Measurements from ENCODE around the gene NCK1. TPM values are rescaled to one million over a fixed set of nuclear protein-coding genes. Genes with fewer than 3 reads are reported as not detected.

Gene NCK1
- total RNA-seq, 1 experiment from 2014 or later, result 15.3 TPM

DNA sequence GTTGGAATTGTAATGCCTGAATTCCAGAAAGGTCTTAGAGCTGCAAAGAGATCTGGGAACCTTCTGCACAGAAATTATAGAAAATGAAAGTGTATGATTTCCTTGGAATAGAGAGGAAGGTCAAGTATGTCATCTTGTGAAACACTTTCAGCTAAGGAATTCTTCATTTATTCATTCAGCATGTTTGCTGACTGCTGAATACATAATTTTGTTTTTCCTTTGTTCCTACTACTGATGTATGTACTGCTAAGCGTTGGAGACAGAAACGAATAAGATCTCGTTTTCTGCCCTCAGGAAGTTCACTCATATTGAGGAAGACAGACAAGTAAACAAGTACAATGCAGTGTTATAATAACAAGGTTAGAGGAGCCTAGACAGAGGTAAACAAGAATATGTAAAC, 81.4 kb downstream of the NCK1 start:
- Histone ChIP-seq H3K4me2 (ENCODE audit: low read length) (no peak overlapping the region), H3K36me3 (ENCODE audit: low read depth, low read length) (peaks cover 5% of the 10 kb centered on the region; the same call in 1 of the 2 replicates), H4K20me1 (ENCODE audit: low read length) (no peaks in the 10 kb centered on the region), H3K9me3 (ENCODE audit: low read length) (no peaks in the 10 kb centered on the region), H3K9ac (ENCODE audit: low read length) (no peak overlapping the region), H3K4me3 (ENCODE audit: low read length) (no peak overlapping the region), H3K27ac (ENCODE audit: low read length) (no peak overlapping the region), H3K79me2 (ENCODE audit: low read length) (peaks cover 19% of the 10 kb centered on the region), H3K4me1 (ENCODE audit: insufficient read depth, low read length) (peaks cover 2% of the 10 kb centered on the region; the same call in 1 of the 2 replicates), H3K9me2 (replicated peaks; ENCODE audit: low read length) (no peaks in the 10 kb centered on the region), H2AFZ (ENCODE audit: low read length) (no peak overlapping the region), H3K27me3 (ENCODE audit: low read length) (no peaks in the 10 kb centered on the region), H3F3A (ENCODE audit: low read length, unreplicated experiment) (no peaks in the 10 kb centered on the region)
- ChIA-PET CTCF (no interaction called here), POLR2A (ENCODE audit: unreplicated experiment) (no interaction called here)
- DNase-seq, result no peak
- no peak for ATAC-seq
- intact Hi-C loops (cut with micrococcal nuclease), result no loop called here
- no peak for TF ChIP-seq CTCF (conservative IDR thresholded peaks at IDR 0.05; ENCODE audit: low read depth, low read length)
- TF ChIP-seq EZH2phosphoT487 (IDR thresholded peaks at IDR 0.05; ENCODE audit: borderline replicate concordance, low read length), result no peak
- no peak for TF ChIP-seq EZH2 (IDR thresholded peaks at IDR 0.05; ENCODE audit: low read length, unreplicated experiment)
- BruUV-seq (replicated peaks), result no TSS peak

GRCh38 chr3:136946978-136947377, 85.0 kb downstream of the NCK1 start:
- Histone ChIP-seq H3K9me3 (ENCODE audit: low read length) (no peaks in the 10 kb centered on the region), H4K20me1 (ENCODE audit: low read length) (no peaks in the 10 kb centered on the region), H3K9ac (ENCODE audit: low read length) (no peak overlapping the region), H3K79me2 (ENCODE audit: low read length) (no peaks in the 10 kb centered on the region), H3K4me3 (ENCODE audit: low read length) (no peak overlapping the region), H3K4me2 (ENCODE audit: low read length) (no peak overlapping the region), H3K27ac (ENCODE audit: low read length) (no peak overlapping the region), H3K4me1 (ENCODE audit: insufficient read depth, low read length) (no peaks in the 10 kb centered on the region), H3F3A (ENCODE audit: low read length, unreplicated experiment) (no peaks in the 10 kb centered on the region), H3K9me2 (replicated peaks; ENCODE audit: low read length) (no peaks in the 10 kb centered on the region), H3K27me3 (ENCODE audit: low read length) (no peaks in the 10 kb centered on the region), H3K36me3 (ENCODE audit: low read depth, low read length) (peaks cover 5% of the 10 kb centered on the region; the same call in 1 of the 2 replicates), H2AFZ (ENCODE audit: low read length) (no peak overlapping the region)
- no peak for ATAC-seq
- intact Hi-C loops (cut with micrococcal nuclease), result no loop called here
- ChIA-PET CTCF (no interaction called here), POLR2A (ENCODE audit: unreplicated experiment) (no interaction called here)
- no peak for TF ChIP-seq EZH2phosphoT487 (IDR thresholded peaks at IDR 0.05; ENCODE audit: borderline replicate concordance, low read length)
- TF ChIP-seq EZH2 (IDR thresholded peaks at IDR 0.05; ENCODE audit: low read length, unreplicated experiment), result no peak
- TF ChIP-seq CTCF (conservative IDR thresholded peaks at IDR 0.05; ENCODE audit: low read depth, low read length), result no peak
- DNase-seq, result no peak
- BruUV-seq (replicated peaks), result no TSS peak

DNA sequence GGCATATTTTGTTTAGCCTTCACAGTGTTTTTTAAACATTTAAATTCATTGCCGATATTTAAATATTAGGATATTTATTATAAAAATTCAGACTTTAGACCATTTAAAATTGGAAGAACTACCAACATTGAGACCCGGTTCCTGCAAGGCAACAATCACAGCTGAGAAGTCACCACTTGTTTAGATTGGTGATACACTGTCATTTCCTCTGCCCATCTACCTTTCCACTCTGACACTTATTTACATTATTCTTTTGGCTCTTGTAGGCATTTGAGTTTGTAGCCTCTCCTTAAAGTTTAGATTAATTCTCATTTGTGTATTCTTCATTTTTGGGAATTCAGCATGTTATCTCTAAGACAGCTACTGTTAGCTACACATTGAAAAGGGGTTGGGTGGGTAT, 85.5 kb downstream of the NCK1 start:
- H3K79me2 ChIP-seq (ENCODE audit: low read length), result no peaks in the 10 kb centered on the region
- H3K9me3 ChIP-seq (ENCODE audit: low read length), result no peaks in the 10 kb centered on the region
- intact Hi-C loops (cut with micrococcal nuclease), result no loop called here
- H3K27me3 ChIP-seq (ENCODE audit: low read length), result no peaks in the 10 kb centered on the region
- no peaks in the 10 kb centered on the region for H4K20me1 ChIP-seq (ENCODE audit: low read length)
- no peak overlapping the region for H3K9ac ChIP-seq (ENCODE audit: low read length)
- no TSS peak for BruUV-seq (replicated peaks)
- no peak overlapping the region for H3K27ac ChIP-seq (ENCODE audit: low read length)
- no peak overlapping the region for H3K4me3 ChIP-seq (ENCODE audit: low read length)
- TF ChIP-seq EZH2phosphoT487 (IDR thresholded peaks at IDR 0.05; ENCODE audit: borderline replicate concordance, low read length), result no peak
- no peak for TF ChIP-seq EZH2 (IDR thresholded peaks at IDR 0.05; ENCODE audit: low read length, unreplicated experiment)
- no peak for TF ChIP-seq CTCF (conservative IDR thresholded peaks at IDR 0.05; ENCODE audit: low read depth, low read length)
- H3K36me3 ChIP-seq (ENCODE audit: low read depth, low read length), result peaks cover 5% of the 10 kb centered on the region; the same call in 1 of the 2 replicates
- ATAC-seq (no peak), DNase-seq (no peak)
- no peak overlapping the region for H3K4me2 ChIP-seq (ENCODE audit: low read length)
- ChIA-PET CTCF (no interaction called here), POLR2A (ENCODE audit: unreplicated experiment) (no interaction called here)
- H3K9me2 ChIP-seq (replicated peaks; ENCODE audit: low read length), result no peaks in the 10 kb centered on the region
- H3K4me1 ChIP-seq (ENCODE audit: insufficient read depth, low read length), result no peaks in the 10 kb centered on the region
- H3F3A ChIP-seq (ENCODE audit: low read length, unreplicated experiment), result no peaks in the 10 kb centered on the region
- no peak overlapping the region for H2AFZ ChIP-seq (ENCODE audit: low read length)

All from PC-3 (cell line).